AG09319 (cell line): Measurements from ENCODE around the gene PALM.

ENCODE experiments used
- DNase-seq: peaks from one replicate; pipeline ENCODE4 v3.0.0-alpha.2; 2010; ENCODE audit warnings: low read depth; ENCODE audit errors: extremely low read depth
- CTCF ChIP-seq: IDR thresholded peaks from 2 replicates; pipeline ENCODE4 v1.5.1; 2011; ENCODE audit warnings: low read depth, mild to moderate bottlenecking, inconsistent platforms, low read length, moderate library complexity

PALM gene

GRCh38 chr19:718251-718951 lies 9.7 kb downstream of the PALM start:
- no peak for DNase-seq
- TF ChIP-seq CTCF, result no peak

- TF ChIP-seq CTCF, result no peak
- peak; percentile 7 for DNase-seq
These were observed 10.3 kb downstream of the PALM start for GRCh38 chr19:718991-719512.

GRCh38 chr19:719636-720344 lies 11.1 kb downstream of the PALM start:
- no peak for TF ChIP-seq CTCF
- no peak for DNase-seq

GRCh38 chr19:720345-721160 lies 11.8 kb downstream of the PALM start:
- DNase-seq, result no peak
- TF ChIP-seq CTCF, result no peak

GRCh38 chr19:722553-723101 lies 13.9 kb downstream of the PALM start:
- DNase-seq, result no peak
- no peak for TF ChIP-seq CTCF

- TF ChIP-seq CTCF, result no peak
- no peak for DNase-seq
These were observed 14.5 kb downstream of the PALM start for GRCh38 chr19:723247-723646.
